Suppressor macrophage treated with lipopolysaccharide for 4 hours (primary cell): ENCODE data around the gene NDUFA8.

ENCODE experiments used
- DNase-seq: peaks from one replicate; pipeline ENCODE4 v3.0.0-alpha.2; 2020

NDUFA8 gene

DNA sequence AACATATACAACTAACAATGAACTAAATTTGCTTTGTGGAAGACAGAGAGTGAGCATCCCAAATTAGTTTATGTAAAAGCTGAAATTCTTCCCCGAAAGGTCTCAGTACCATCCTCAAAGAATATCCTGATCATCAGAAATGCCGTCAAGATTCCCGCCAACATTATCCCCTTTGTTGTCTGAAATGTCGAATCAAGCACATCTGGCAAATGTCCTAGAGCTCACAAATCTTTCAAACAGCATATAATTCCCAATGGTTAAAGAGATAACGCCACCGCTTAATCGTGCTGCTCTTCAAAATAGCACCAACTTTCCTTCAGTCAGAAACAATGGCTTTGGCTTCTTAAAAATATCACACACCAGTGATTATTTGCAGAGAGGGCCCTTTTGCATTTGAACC, 23.9 kb upstream of the NDUFA8 start:
- DNase-seq, result no peak

DNA sequence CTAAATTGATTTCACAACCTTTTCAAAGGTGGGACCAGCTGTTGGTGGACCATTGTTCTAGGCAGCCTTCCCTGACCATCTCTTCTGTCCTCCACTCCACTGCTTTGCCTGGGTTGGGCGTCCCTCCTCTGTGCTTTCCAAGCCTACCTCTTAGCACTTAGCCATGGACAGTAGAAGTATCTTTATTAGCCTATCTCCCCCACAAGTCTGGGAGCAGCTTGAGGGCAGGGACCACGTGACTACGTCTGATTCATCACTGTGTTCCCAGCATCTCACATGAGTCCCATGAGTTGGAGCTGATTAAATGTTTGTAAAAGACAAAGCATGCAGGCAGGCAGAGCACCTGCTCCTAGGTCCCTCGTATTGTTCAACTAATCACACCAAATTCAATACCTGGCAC, 21.1 kb upstream of the NDUFA8 start:
- no peak for DNase-seq

DNA sequence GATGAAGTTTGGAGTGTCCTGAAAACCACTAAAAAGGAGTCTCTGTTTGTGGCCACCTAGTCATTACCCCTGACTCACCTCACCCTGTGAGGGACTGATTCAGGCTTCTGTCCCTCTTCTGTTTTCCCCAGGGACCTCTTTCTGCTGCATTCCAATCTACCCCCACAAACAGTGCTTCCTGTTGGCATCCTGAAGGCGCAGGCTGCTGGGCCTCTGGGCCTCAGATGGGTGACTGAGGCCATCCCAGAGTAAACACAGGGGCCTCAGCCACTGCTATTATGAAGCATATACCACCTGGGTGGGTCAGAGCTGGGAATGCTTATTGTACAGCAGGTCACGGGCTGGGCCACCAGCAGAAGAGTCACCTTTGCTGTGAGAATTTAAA, 20.1 kb upstream of the NDUFA8 start:
- no peak for DNase-seq

DNA sequence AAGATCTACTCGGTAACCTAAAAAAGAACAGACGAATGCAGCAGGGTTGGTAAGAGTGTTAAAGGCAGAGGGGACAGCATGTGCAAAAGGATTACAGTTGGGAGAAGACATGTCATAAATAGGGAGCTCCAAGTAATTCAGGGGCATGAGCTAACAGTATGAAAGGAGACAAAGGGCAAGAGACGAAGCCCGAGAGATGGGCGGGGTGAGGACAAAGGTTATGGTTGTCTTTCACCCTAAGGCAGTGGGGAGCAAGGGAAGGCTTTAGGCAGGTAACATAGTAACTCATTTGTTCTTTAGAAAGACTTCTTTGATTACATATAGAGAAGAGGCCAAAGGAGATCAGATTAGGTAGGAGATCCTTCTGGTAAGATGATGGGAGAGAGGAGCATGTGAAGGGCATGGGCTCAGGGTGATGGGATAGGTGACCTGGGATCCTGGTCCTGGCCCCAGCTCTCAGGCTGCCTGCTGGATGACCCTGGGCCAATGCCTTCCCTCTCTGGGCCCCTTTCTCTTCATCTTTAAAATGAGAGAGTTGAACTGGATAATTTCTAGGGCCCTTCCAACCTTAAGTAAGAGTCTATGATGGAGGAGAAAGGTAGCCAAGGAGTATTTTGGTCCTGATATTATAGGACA, 19.6 kb upstream of the NDUFA8 start:
- DNase-seq, result no peak

DNA sequence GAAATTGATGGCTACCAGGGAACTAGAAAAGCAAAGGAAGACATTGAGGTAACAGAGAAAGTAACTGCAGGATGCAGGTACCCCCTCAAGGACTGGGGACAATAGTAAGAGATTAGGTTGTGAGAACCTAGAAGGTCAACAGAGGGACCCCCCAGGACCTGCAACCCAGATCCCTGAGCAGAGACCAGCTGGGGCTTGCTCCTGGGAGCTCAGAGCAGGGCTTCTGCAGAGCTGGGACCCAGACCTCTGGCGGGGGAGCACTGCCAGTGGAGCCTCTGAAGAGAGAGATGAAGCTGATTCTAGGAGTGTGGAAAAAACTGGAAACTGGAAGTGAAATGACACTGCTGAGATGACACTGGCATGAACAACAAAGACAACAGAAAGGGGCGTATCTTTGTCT, 17.3 kb upstream of the NDUFA8 start:
- DNase-seq, result no peak

DNA sequence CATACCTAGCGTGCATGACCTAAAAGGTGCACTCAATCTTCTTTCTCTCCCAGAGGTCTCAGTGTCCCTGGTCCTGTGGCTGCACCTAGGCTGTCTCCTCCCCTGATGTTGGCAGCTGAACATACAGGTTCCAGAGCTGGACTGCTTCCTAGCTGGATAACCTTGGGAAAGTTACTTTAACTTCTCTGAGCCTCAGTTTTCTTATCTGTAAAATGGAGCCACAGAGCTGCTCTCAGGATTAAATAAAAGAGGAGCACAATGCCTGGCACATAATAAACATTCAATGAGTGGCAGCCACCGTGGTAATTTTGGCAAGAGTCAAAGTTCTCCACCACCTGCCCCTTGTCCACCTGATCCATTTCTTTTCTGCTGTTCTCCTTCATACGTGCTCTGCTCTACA, 14.1 kb upstream of the NDUFA8 start:
- no peak for DNase-seq

DNA sequence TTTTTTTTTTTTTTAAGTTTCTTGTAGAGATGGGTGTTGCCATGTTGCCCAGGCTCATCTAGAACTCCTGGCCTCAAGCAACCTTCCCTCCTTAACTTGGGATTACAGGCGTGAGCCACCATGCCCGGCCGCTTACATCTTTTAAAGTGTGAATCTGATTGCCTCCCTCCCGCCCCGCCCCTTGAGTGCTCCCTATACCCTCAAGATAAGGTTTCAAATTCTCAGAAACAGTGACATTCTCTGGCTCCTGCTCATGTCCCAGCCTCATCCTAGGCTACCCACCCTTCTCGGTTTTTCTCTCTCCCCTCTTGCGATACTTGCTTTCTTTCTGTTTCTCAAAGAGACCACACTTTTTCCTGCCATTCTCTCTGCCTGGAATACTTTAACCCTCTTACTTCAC, 12.6 kb upstream of the NDUFA8 start:
- DNase-seq, result no peak

DNA sequence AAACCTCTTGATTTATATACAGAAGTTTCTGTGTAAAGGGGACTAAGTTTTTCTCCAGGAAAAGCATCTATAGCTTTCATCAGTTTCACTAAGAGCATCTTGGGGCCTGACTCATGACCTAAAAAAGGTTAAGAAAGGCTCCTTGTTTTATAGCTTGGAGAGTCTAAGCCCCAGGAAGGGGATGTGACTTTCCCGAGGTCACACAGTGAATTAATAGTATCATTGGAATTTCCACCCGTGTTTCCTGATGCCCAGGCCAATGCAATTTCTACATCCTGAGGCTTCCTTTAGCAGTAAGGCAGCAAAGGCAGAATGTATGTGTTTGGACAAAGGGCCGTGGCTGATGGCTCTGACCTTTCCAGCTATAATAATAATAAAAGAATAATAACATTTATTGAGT, 8.8 kb upstream of the NDUFA8 start:
- no peak for DNase-seq

DNA sequence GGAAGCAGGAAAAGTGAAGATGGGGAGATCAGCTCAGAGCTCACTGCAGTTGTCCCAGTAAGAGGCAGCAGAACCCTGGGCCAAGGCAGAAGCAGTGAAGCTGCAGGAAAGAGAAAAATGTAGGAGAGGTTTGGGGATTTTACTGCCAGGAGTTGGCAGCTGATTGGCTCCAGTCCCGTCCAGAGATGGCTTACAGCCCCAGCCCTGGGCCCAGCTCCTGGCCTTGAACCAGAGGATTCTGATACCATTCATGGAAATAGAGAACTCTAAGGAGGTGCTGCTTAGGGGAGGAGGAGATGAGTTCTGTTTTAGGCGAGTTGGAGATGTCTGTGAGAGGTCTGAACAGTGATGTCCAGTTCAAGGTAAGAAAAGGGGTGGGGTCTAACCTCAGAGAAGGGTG, 4.7 kb upstream of the NDUFA8 start:
- no peak for DNase-seq

DNA sequence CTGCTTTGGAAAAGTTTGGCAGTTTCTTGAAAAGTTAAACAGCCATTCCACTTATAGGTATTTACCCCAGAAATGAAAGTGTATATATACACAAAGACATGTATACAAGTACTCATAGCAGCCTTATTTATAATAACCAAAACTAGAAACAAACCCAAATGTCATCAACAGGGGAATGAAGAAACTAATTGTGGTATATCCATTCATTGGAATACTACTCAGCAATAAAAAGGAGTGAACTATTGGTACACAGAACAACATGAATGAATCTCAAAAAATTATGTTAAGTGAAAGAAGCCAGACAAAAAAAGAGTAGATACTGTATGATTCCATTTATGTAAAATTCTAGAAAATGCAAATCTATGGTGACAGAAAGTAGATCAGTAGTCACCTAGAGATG, 2.8 kb upstream of the NDUFA8 start:
- DNase-seq, result no peak

DNA sequence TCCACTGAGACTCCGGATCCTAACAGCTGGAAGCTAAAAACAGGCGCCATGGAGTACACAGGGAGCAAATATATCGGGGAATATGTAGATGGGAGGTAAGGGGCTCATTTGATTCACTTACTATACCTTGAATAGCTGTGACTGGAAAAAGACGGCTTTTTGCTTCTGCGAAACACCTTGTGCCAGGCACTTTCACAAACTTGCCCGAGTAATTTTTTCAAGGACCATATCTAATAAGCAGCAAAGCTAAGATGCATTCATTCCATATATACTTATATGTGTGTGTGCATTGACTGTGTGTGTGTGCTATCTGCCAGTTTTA, 307 bp upstream of the NDUFA8 start:
- no peak for DNase-seq

DNA sequence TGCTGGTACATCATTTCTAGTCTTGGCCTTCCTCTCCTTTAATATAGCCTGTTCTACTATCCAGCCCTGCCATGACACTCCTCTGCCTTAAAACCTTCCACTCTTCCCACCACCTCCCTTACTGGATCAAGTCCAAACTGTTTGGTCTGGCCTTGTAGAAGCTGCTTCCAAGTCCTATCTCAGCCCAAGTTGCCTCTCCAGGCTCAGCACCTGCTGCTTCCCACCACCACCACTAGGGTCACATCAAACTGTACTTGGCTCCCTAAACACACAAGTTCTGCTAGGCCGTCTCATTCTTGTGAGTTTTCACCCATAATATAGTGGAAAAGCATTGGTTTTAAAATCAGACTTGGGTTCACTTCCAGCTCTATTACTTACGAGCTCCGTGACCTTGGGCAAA, 1.4 kb downstream of the NDUFA8 start:
- peak; percentile 35 for DNase-seq

DNA sequence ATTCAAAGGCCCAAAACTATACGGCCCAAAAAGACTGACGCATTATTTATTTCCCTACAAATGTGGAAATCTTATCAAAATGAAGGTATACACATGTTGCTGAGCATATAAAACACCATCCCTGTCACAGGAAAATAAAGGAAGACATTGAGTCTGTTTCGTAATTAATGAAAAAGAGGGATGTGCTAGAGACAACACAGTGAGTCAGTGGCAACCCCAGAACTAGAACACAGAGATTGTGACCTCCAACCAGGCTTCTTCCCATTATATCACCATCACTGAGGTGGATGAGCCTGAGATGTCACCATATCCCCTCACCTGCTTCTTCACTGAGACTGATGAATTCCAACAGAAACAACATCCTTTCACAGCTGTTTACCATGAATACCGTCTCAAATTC, 3.8 kb downstream of the NDUFA8 start:
- peak; percentile 20 for DNase-seq

DNA sequence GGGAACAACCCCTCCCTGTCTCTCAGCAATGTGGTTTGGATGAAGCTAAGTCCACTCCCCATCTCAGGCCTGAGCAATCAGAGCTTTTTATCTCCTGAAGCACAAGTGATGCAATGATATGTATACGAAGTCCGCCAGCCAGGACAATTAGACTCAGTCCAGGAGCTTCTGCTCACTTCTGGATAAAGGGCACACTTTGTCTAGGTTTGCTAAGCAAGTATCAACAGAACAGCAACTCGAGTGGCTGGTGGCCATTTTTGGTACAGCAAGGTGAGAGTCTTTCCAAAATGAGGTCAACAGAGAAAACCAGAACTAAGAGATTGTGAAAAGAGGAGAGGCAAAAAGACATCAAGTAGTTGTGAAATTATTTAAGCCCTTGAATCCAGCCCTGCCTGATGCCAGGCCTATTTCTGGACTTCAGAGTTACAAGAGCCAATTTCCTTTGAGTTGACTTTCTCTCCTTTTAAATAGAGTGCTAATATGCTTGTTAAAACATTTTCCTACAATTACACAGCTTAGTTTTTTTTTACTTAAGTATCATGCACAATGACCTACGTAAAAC, 8.2 kb downstream of the NDUFA8 start:
- DNase-seq, result no peak

DNA sequence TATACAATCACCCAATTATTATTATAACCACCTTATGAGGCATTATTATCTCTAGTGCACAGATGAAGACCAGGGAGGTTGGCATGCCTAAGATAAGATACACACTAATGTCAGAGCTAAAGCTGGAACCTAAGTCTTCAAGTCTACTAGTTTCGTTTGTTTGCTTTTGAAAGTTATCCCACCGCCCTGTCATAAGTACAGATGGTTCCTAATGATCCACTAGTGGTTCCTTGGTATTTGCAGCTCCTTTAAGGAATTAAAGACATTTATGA, 14.1 kb downstream of the NDUFA8 start:
- no peak for DNase-seq

DNA sequence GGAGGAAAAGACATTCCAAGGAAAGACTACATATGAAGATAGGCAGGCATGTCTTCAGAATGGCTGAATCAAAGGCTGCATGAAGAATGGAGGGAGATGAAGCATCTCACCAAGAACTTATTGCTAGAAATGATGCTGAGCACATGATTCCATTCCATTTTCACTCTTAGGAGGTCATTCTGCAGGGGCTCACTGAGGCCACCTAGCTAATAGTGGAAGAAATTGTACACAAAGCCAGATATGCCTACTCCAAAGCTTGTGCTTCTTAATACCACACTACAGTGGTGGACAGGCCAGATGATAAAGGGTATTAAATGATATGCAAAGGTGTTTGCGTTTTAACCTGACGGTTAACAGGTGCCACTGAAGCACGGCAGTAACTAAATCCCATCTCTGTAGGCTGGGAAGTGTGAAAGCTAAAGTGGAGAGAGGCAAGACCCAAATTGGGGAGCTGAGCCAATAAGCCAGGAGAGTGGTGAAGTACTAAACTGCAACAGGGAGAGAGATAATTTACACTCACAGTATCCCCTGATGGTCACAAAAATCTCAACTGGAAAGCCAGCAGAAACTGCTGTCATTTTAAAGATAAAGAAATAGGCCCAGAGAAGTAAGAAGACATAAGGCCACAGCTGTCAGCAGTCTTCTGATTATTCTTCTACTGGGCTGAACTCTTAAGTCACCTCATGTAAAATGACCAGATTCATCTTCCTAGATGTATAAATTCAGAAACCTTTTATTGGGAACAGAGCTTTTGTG, 14.6 kb downstream of the NDUFA8 start:
- no peak for DNase-seq

DNA sequence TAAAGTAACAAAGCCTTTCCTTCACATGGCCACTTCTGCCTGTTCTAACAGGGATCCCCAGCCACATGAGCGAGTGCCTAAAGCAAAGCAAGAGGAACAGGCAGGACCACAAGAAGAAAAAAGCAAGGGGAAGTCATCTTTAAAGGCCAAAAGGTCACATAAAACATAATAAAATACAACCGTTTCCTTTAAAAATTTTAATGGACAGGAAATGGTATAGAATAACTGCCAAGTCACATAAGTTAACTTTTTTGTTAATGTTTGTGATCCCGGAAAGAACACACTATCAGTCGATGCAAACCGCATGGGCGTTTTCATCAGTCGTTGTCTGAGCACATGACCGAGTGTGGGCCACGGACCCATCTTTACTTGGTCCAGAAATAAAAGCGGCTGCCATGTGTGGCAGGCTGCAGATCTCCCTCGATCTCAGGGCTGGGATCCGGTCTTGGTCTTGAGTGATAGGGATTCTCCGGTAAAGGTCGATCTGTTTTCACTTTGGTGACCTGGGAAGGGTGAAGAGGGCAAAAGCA, 15.6 kb downstream of the NDUFA8 start:
- no peak for DNase-seq

DNA sequence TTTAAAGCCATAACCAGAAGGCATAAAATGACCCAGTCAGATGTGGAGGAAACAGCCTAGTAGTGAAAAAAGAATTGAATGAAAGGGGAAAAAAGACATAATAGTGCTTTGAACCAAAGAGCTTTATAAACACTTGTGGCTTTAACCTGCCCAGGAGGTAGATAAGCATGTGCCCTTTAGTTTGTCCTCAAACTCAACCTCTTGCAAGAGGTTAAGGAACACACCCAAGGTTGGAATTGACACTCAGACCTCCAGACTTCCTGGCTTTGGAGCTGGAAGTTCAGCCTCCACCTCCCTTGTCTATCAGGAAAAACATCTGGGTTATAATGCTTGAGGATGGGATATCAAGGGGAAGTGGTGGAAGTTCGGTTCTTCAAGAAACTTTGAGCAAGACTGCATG, 16.3 kb downstream of the NDUFA8 start:
- no peak for DNase-seq

DNA sequence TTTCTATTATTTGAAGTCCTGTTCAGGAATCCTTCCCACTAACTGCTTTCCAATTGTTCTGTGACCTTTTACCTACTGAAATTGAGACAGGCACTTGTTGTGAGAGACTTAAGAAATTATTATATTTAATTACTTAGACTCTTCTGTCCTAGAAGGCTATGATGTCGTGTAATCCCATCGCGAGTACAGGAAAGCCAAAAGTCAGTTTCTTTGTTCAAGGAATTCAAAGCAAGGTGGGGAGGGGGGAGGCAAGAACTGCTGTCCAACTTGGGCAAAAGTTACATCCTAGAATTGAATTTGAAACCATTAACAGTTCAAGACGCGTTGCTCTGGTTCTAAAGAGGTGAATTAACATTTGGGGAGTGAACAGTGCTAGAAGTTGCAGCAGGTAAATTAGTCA, 17.9 kb downstream of the NDUFA8 start:
- DNase-seq, result no peak

DNA sequence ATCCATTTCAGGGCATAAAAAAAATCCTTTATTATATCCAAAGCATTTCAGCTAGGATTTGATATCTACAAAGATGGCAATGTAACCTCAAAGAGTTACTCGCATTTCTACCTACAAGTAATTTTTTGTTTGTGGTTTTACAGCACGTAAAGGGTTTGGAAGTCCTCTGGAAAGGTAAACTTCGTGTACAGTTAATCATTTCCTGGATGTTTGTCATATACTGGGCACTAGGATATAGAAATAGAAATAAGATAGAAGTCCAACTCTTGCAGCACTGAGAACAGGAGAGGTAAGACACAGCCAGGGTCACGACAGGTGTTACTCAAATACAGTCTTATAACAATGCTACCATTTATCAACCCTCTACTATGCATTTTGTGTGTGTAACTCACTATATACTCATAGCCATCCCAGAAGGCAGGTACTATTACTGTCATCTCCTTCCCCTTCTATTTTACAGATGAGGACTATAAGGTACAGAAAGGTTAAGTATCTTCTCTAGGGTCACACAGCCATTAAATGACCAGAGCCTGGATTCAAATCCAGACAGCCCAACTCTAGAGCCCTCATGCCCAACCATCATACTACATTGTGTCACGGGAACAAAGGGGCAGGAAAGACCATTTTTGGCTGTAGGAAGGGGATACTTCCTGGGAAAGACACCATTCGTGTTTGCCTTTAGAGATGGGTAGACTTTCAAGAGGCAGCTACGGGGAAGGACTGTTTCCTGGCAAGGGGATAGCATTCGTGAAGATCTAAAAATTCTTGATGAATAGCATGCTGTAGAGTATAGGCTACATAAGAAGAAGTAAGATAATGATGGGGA, 19.0 kb downstream of the NDUFA8 start:
- no peak for DNase-seq

DNA sequence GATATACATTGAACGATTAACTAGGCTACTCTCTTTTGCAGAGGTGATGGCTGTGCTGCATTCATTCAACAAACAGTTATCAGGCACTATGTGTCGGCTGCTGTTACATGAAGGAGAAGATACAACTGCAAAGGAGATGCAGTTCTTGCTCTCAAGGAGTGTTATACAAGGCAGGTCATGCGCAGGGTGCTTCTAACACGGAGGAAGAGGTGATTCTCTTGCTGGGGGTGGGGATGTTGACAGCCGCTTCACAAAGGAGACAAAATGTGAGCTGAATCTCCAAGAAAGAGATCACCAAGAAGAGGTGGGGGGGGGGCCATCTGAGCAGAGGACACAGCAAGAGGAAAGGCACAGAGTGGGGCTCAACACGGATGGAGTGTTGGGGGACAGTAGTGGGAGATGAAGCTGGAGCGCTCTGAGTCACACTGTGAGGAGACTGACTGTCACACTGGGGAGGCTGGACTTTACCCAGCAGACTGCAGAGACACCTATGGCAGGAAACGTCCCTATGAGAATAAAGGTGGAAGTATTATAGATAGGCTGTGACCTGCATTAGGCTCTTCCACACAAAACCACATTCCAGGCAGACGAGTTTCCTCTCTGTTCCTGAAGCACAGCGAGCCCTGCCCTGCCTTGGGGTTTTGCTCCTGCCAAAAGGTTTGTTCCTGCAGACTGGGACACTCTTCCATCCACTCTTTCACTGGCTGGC, 20.9 kb downstream of the NDUFA8 start:
- DNase-seq, result no peak

DNA sequence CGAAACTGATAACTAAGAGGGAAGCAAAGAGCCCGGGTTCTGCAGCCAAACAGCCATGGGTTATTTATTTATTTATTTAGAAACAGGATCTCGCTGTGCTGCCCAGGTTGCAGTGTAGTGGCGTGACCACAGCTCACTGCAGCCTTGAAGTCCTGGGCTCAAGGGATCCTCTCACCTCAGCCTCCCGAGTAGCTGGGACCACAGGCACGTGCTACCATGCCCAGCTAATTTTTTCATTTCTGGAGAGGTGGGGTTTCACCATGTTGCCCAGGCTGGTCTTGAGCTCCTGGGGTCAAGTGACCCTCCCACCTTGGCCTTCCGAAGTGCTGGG, 24.1 kb downstream of the NDUFA8 start:
- no peak for DNase-seq

DNA sequence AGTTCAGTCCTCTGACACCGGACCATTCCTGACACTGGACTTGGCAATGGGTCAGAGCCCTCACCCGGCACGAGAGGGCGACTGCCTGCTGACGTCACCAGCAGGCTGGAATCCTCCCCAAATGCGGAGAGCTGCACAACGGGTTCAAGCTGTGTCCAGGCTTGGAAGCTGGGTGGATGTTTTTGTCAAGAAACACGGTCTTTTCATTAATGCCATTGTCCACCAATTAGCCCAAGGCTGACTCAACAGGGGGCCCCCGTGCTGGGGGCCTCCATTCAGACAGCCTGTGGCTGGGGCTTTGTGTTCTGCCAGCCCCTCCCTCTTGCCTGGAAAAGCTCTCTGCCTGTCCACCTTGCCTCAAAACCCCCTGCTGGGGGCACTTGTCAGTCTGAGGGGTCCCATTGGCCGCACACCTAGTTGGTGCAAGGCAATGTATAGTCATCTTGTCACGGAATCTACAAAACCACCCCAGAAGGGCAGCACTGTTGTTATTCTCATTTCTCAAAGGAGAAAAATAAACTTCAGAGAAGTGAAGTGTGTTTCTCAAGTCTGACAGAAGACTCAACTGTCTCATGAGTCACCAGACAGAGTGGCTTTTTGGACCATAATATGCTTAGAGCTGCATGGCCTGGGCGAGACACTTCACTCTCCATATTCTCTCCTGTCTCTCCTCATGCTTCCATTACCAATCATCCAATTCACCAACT, 24.6 kb downstream of the NDUFA8 start:
- no peak for DNase-seq
